Fibroblast of the conjunctiva (primary cell): ENCODE results near the gene FKBP15.
A peak's percentile ranks its signal among the peaks of the same experiment; 100 is the strongest.
"Not testable (repeated sequence)": the region's sequence is repeated elsewhere in the genome, so short reads cannot be mapped to it uniquely, and the experiment has no call there.

Experiments used
- DNase-seq: peaks from one replicate; pipeline ENCODE4 v3.0.0-alpha.2; 2010; ENCODE audit warnings: low read depth

FKBP15 gene

GRCh38 chr9:113221003-113221799 lies at the start of gene FKBP15, which contains the start of gene SLC31A1:
FKBP15 (minus strand) TSS chr9:113221277; CDS start chr9:113221243, 34 bp downstream.
SLC31A1 (plus strand) TSS chr9:113221544; CDS start chr9:113256149, 34,605 bp downstream.
- peak; percentile 97 for DNase-seq

- DNase-seq, result no peak
Observed at GRCh38 chr9:113269871-113270270, 48.8 kb upstream of the FKBP15 start.

- no peak for DNase-seq
Observed at GRCh38 chr9:113269355-113269754, 48.3 kb upstream of the FKBP15 start.

GRCh38 chr9:113267911-113268566 lies 47.0 kb upstream of the FKBP15 start:
- no peak for DNase-seq

GRCh38 chr9:113266174-113266573 lies 45.1 kb upstream of the FKBP15 start:
- no peak for DNase-seq

GRCh38 chr9:113261917-113262671 lies 41.0 kb upstream of the FKBP15 start:
- no peak for DNase-seq

GRCh38 chr9:113258282-113258681 lies 37.2 kb upstream of the FKBP15 start:
- no peak for DNase-seq

- DNase-seq, result no peak
Observed at GRCh38 chr9:113257863-113258262, 36.8 kb upstream of the FKBP15 start.

- no peak for DNase-seq
Observed at GRCh38 chr9:113255438-113255837, 34.4 kb upstream of the FKBP15 start.

- DNase-seq, result no peak
Observed at GRCh38 chr9:113254991-113255390, 33.9 kb upstream of the FKBP15 start.

GRCh38 chr9:113250807-113251206 lies 29.7 kb upstream of the FKBP15 start:
- DNase-seq, result no peak

- not testable (repeated sequence) for DNase-seq
Observed at GRCh38 chr9:113249661-113250060, 28.6 kb upstream of the FKBP15 start.

GRCh38 chr9:113247640-113248039 lies 26.6 kb upstream of the FKBP15 start:
- DNase-seq, result no peak

GRCh38 chr9:113246928-113247327 lies 25.9 kb upstream of the FKBP15 start:
- DNase-seq, result no peak

- no peak for DNase-seq
Observed at GRCh38 chr9:113245894-113246293, 24.8 kb upstream of the FKBP15 start.

- DNase-seq, result no peak
Observed at GRCh38 chr9:113244556-113244955, 23.5 kb upstream of the FKBP15 start.

- DNase-seq, result no peak
Observed at GRCh38 chr9:113241161-113241560, 20.1 kb upstream of the FKBP15 start.

GRCh38 chr9:113238859-113239232 lies 17.8 kb upstream of the FKBP15 start:
- no peak for DNase-seq

GRCh38 chr9:113238202-113238858 lies 17.3 kb upstream of the FKBP15 start:
- DNase-seq, result no peak

GRCh38 chr9:113237026-113237425 lies 15.9 kb upstream of the FKBP15 start:
- no peak for DNase-seq

GRCh38 chr9:113235701-113236255 lies 14.7 kb upstream of the FKBP15 start:
- DNase-seq, result not testable (repeated sequence)

GRCh38 chr9:113231701-113232100 lies 10.6 kb upstream of the FKBP15 start:
- DNase-seq, result no peak
